Sigmoid colon (tissue), 7 donors: ENCODE measurements around the gene AVP. TPM values are rescaled to one million over a fixed set of nuclear protein-coding genes. Genes with fewer than 3 reads are reported as not detected.

Experiments used
- DNase-seq: peaks from one replicate; pipeline ENCODE4 v3.0.0-alpha.2; 2019
- H3K27ac ChIP-seq, 4 donors: fragments of 200-600 bp; sonication (generic); one replicate each; pipeline ENCODE4 v1.5.1; 2016 to 2019; ENCODE audit warnings: mild to moderate bottlenecking in 1 of 4
- H3K27me3 ChIP-seq, 3 donors: fragments of 200-600 bp; sonication (generic); one replicate each; pipeline ENCODE4 v1.5.1; 2019; ENCODE audit warnings: mild to moderate bottlenecking in 1 of 3
- H3K36me3 ChIP-seq, 4 donors: fragments of 200-600 bp; sonication (generic); one replicate each; pipeline ENCODE4 v1.5.1; 2016 to 2019
- H3K4me1 ChIP-seq, 4 donors: fragments of 200-600 bp; sonication (generic); one replicate each; pipeline ENCODE4 v1.5.1; 2017 to 2019
- H3K4me3 ChIP-seq, 4 donors: fragments of 200-600 bp; sonication (generic); one replicate each; pipeline ENCODE4 v1.5.1; 2017 to 2019; ENCODE audit warnings: mild to moderate bottlenecking in 2 of 4, moderate library complexity in 1 of 4
- H3K9me3 ChIP-seq, 4 donors: fragments of 200-600 bp in 3 of 4; sonication (generic) in 3 of 4; one replicate each; pipeline versions ENCODE4 v1.5.1 to v1.6.1; 2013 to 2019
- CTCF ChIP-seq, 4 experiments: fragments of 450-650 bp in 3 of 4; fragments of 200-600 bp in 1 of 4; IDR thresholded peaks; one replicate each; pipeline ENCODE4 v1.5.1; 2016 to 2019; ENCODE audit warnings: antibody characterized with exemption in 4 of 4, mild to moderate bottlenecking in 3 of 4, moderate library complexity in 2 of 4
- EP300 ChIP-seq, 4 donors: sonication (generic); formaldehyde crosslinking; IDR thresholded peaks; one replicate each; pipeline ENCODE4 v1.6.1; 2017; ENCODE audit warnings: antibody characterized with exemption in 4 of 4
- POLR2A ChIP-seq, 2 donors: fragments of 450-650 bp; IDR thresholded peaks; one replicate each; pipeline ENCODE4 v1.6.1; 2016; ENCODE audit warnings: antibody characterized with exemption in 2 of 2, mild to moderate bottlenecking in 2 of 2, moderate library complexity in 2 of 2
- POLR2AphosphoS5 ChIP-seq, 4 donors: sonication (generic); formaldehyde crosslinking; IDR thresholded peaks; one replicate each; pipeline ENCODE4 v1.6.1; 2017; ENCODE audit warnings: antibody characterized with exemption in 4 of 4
- WGBS, 2 donors: extraction: QIAGEN DNeasy Blood & Tissue Kit; methylation state at CpG; one replicate each; pipeline ENCODE4 v1.1.7; 2013; 5-methylcytosine and 5-hydroxymethylcytosine counted together
- intact Hi-C: fragments of 100-400 bp; cut with DNase I; formaldehyde crosslinking; loops from one replicate; pipeline ENCODE4 v1.15.1; 2023
- polyA plus RNA-seq, 3 donors: library from polyadenylated mRNA; stranded (reverse); fragments of 200-250 nt; gene quantifications; one replicate each; pipeline ENCODE4 v1.2.3, GENCODE V29; 2013
- total RNA-seq, 4 donors: library from RNA; depleted of rRNA; stranded (reverse); fragments of >200 nt; gene quantifications; one replicate each; pipeline ENCODE4 v1.1.0, GENCODE V29; 2016
- donor health status: healthy with polysubstance abuse.
- donor health status: Bipolar disorder and iron deficiency.
- donor health status: healthy.

Gene AVP
- total and polyA plus RNA-seq, 7 donors, result not detected

DNA sequence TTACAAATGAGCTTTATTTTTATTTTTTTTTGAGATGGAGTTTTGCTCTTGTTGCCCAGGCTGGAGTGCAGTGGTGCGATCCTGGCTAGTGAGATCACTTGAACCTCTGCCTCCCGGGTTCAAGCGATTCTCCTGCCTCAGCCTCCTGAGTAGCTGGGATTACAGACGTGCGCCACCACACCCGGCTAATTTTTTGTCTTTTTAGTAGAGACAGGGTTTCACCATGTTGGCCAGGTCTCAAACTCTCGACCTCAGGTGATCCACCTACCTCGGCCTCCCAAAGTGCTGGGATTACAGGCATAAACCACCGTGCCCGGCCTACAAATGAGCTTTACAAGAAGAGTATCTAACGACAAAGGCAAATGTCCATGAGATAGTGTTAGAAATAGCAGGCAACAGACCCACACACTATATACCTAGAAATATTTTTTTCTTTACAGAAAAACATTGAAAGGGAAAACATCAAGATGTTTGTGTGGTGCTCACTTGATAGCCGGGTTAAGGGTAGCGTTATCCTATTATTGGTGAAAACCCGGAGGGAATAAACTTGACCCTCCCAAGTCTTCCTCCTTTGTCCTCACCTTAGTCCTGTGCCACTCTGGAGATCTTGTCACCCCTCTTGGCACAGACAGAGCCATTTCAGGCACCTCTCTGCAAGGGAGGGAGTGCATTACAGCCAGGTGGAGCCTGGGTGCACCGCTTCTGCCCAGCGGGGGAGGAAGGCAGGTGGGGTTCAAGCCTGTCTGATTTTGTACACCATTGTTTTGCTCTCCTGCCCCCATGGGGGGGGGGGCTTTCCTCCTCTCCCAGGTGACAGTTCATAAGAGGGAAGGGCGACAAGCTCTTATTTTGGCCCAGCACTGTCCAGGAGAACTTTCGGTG, 21.0 kb upstream of the AVP start:
- intact Hi-C loops, result no loop called here
- TF ChIP-seq POLR2AphosphoS5 (IDR thresholded peaks at IDR 0.05) (no peak), EP300 (IDR thresholded peaks at IDR 0.05) (no peak), CTCF (IDR thresholded peaks at IDR 0.05) (no peak), POLR2A (IDR thresholded peaks at IDR 0.05) (no peak)
- Histone ChIP-seq H3K9me3 (no peaks in the 10 kb centered on the region), H3K27me3 (peaks cover 0 to 4% (median 0%) of the 10 kb centered on the region in 3 donors), H3K27ac (no peak overlapping the region), H3K4me3 (no peak overlapping the region), H3K4me1 (no peaks in the 10 kb centered on the region), H3K36me3 (peaks cover 0 to 37% (median 17%) of the 10 kb centered on the region in 4 donors)
- WGBS, 2 donors, result 94 to 96% methylated on average over 18 of the region's 18 CpGs
- DNase-seq, result no peak

GRCh38 chr20:3103369-3104032, 19.0 kb upstream of the AVP start:
- no peak for DNase-seq
- no peaks in the 10 kb centered on the region for H3K9me3 ChIP-seq
- H3K27ac ChIP-seq, result no peak overlapping the region
- TF ChIP-seq POLR2A (IDR thresholded peaks at IDR 0.05), result no peak
- TF ChIP-seq CTCF (IDR thresholded peaks at IDR 0.05), result no peak
- TF ChIP-seq EP300 (IDR thresholded peaks at IDR 0.05), result no peak
- TF ChIP-seq POLR2AphosphoS5 (IDR thresholded peaks at IDR 0.05), result no peak
- H3K4me3 ChIP-seq, result no peak overlapping the region
- intact Hi-C loops, result no loop called here
- H3K36me3 ChIP-seq, result peaks cover 0 to 18% (median 3%) of the 10 kb centered on the region in 4 donors
- peaks cover 0 to 6% (median 0%) of the 10 kb centered on the region in 3 donors for H3K27me3 ChIP-seq
- WGBS, 2 donors, result 56 to 71% methylated on average over 3 of the region's 3 CpGs
- no peaks in the 10 kb centered on the region for H3K4me1 ChIP-seq

- H3K36me3 ChIP-seq, result peaks cover 0 to 11% (median 3%) of the 10 kb centered on the region in 4 donors
- TF ChIP-seq EP300 (IDR thresholded peaks at IDR 0.05) (no peak), POLR2AphosphoS5 (IDR thresholded peaks at IDR 0.05) (no peak), POLR2A (IDR thresholded peaks at IDR 0.05) (no peak), CTCF (IDR thresholded peaks at IDR 0.05) (no peak)
- intact Hi-C loops, result no loop called here
Measured at GRCh38 chr20:3102575-3103368, 18.2 kb upstream of the AVP start.

GRCh38 chr20:3101737-3102574, 17.4 kb upstream of the AVP start:
- Histone ChIP-seq H3K9me3 (no peaks in the 10 kb centered on the region), H3K4me1 (no peaks in the 10 kb centered on the region), H3K27ac (no peak overlapping the region), H3K4me3 (no peak overlapping the region), H3K36me3 (peaks cover 0 to 4% (median 1%) of the 10 kb centered on the region in 4 donors), H3K27me3 (peaks cover 0 to 6% (median 0%) of the 10 kb centered on the region in 3 donors)
- no peak for DNase-seq
- intact Hi-C loops, result no loop called here
- TF ChIP-seq EP300 (IDR thresholded peaks at IDR 0.05), result no peak
- no peak for TF ChIP-seq POLR2AphosphoS5 (IDR thresholded peaks at IDR 0.05)
- no peak for TF ChIP-seq CTCF (IDR thresholded peaks at IDR 0.05)
- TF ChIP-seq POLR2A (IDR thresholded peaks at IDR 0.05), result no peak
- 69 to 87% methylated on average over 21 of the region's 21 CpGs for WGBS, 2 donors

More at GRCh38 chr20:3102575-3103368, 18.2 kb upstream of the AVP start:
- no peaks in the 10 kb centered on the region for H3K4me1 ChIP-seq
- H3K9me3 ChIP-seq, result no peaks in the 10 kb centered on the region
- no peak overlapping the region for H3K27ac ChIP-seq
- 83% methylated on average over 13 of the region's 13 CpGs for WGBS, 2 donors
- DNase-seq, result no peak
- peaks cover 0 to 6% (median 0%) of the 10 kb centered on the region in 3 donors for H3K27me3 ChIP-seq
- no peak overlapping the region for H3K4me3 ChIP-seq
